Lower lobe of right lung (tissue), 2 donors: ENCODE measurements around the gene BRF1. TPM values are rescaled to one million over a fixed set of nuclear protein-coding genes. Genes with fewer than 3 reads are reported as not detected.

Source experiments
- ATAC-seq, 2 donors: fragments of 200-7000 bp; cut with Tn5 transposase; one replicate each; pipeline ENCODE4 v1.9.1; 2020 to 2022; ENCODE audit warnings: mild to moderate bottlenecking in 2 of 2, moderate library complexity in 2 of 2
- DNase-seq: peaks from one replicate; pipeline ENCODE4 v3.0.0-alpha.2; 2020
- H3K27ac ChIP-seq: fragments of 200-600 bp; one replicate; pipeline ENCODE4 v1.8.0; 2022
- H3K27me3 ChIP-seq: fragments of 200-600 bp; one replicate; pipeline ENCODE4 v1.8.0; 2022; ENCODE audit warnings: low read depth
- H3K36me3 ChIP-seq: fragments of 200-600 bp; one replicate; pipeline ENCODE4 v1.8.0; 2022; ENCODE audit warnings: mild to moderate bottlenecking
- H3K4me1 ChIP-seq: fragments of 200-600 bp; one replicate; pipeline ENCODE4 v1.8.0; 2022
- H3K4me3 ChIP-seq: fragments of 200-600 bp; one replicate; pipeline ENCODE4 v1.8.0; 2022; ENCODE audit warnings: mild to moderate bottlenecking
- H3K9me3 ChIP-seq: fragments of 200-600 bp; one replicate; pipeline ENCODE4 v1.8.0; 2022
- CTCF ChIP-seq: fragments of 200-600 bp; IDR thresholded peaks from one replicate; pipeline ENCODE4 v1.8.0; 2022; ENCODE audit warnings: antibody characterized with exemption, mild to moderate bottlenecking
- intact Hi-C: fragments of 100-400 bp; cut with DNase I; formaldehyde crosslinking; loops from one replicate; pipeline ENCODE4 v1.11.0; 2022
- total RNA-seq: library from RNA; stranded (reverse); fragmentation: NEBNext Ultra II Directional; extraction: Animal tissue kit (Norgen Biotek cat#: 25700); gene quantifications from one replicate; pipeline ENCODE4 v1.2.1, GENCODE V29; 2021
- donor health status: DM: no; HTN: yes; CAD: no; lungs with severe emphysema.

BRF1 gene
- total RNA-seq, 1 donor from 2014 or later, result 35.7 TPM

- no peak for TF ChIP-seq CTCF
- no peaks in the 10 kb centered on the region for H3K9me3 ChIP-seq
- peaks cover 38% of the 10 kb centered on the region for H3K4me1 ChIP-seq
- peaks cover 6% of the 10 kb centered on the region for H3K36me3 ChIP-seq
- intact Hi-C loops, result no loop called here
- no peaks in the 10 kb centered on the region for H3K27me3 ChIP-seq
- no peak for ATAC-seq
- DNase-seq, result no peak
- no peak overlapping the region for H3K27ac ChIP-seq
- H3K4me3 ChIP-seq, result no peak overlapping the region
Observed at GRCh38 chr14:105326568-105326867, 25.7 kb upstream of the BRF1 start.

DNA sequence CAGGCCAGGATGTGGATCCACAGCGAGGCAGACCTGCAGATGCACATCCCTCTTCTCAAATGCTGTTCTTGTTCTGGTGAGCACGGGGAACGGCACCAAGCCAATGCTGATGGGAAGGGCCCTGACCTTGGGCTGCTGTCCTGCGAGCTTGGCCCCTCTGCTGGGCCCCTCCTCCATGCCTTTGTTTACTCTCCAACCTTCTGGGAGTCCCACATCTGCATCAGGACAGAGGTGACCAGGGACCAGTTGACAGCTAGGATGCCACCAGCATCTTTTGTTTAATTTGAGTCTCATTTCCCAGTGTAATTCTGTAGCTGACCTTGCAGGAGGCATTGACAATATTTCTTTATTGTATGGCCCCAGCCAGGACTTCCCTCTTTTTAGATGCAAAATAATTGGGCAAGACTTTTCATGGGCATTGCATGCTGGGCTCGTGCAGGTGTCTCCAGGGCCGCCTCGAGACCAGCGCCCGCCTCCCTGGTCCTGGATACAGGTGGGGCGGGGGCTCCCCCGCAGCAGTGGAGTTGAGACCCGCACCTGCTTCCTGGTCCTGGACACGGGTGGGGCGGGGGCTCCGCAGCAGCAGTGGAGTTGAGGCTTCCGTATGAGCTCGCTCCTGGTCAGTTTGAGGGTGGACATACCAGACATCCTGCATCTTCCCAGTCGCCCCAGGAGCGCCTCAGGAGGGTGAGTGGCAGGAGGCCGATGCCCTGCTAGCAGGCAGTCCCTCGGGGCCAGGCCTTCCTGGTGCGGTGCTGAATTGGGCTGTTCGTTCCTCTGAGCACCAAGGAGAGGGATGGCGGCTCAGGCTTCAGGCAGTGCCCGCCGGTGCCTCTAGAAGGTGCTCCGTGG lies 25.1 kb upstream of the BRF1 start:
- TF ChIP-seq CTCF, result no peak
- DNase-seq (no peak), ATAC-seq (no peak)

DNA sequence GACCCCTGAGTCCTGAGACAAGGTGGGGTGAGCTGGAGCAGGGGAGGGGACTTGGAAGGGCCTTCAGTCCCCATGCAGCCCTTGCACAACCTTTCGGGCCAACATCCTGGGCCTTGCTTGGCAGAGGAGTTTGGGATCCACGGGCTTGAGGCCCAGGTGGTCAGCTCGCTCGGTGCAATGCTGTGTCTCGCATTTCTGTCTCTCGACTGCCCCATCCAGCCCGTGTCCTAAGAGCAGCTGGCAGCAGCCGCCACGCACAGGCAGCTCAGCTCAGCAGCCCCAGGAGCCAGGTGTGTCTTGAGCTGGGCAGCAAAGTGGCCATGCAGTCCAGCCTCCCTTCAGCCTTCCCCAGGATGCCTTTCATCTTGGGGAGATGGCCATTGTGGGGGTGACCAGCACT lies 24.5 kb upstream of the BRF1 start:
- no peak for ATAC-seq
- DNase-seq, result no peak
- H3K4me1 ChIP-seq, result peaks cover 28% of the 10 kb centered on the region

More for the DNA sequence above, 25.1 kb upstream of the BRF1 start:
- H3K36me3 ChIP-seq, result peaks cover 6% of the 10 kb centered on the region
- no peaks in the 10 kb centered on the region for H3K9me3 ChIP-seq
- intact Hi-C loops, result no loop called here
- no peaks in the 10 kb centered on the region for H3K27me3 ChIP-seq
- no peak overlapping the region for H3K4me3 ChIP-seq
- H3K27ac ChIP-seq, result no peak overlapping the region
- H3K4me1 ChIP-seq, result peaks cover 35% of the 10 kb centered on the region

GRCh38 chr14:105324871-105325270 lies 24.1 kb upstream of the BRF1 start:
- Histone ChIP-seq H3K4me1 (peaks cover 26% of the 10 kb centered on the region), H3K27me3 (no peaks in the 10 kb centered on the region), H3K4me3 (no peak overlapping the region), H3K9me3 (no peaks in the 10 kb centered on the region), H3K36me3 (peaks cover 6% of the 10 kb centered on the region), H3K27ac (no peak overlapping the region)
- intact Hi-C loops, result no loop called here
- TF ChIP-seq CTCF, result no peak
- ATAC-seq (no peak), DNase-seq (no peak)

More for the DNA sequence above, 24.5 kb upstream of the BRF1 start:
- no peak overlapping the region for H3K4me3 ChIP-seq
- peaks cover 6% of the 10 kb centered on the region for H3K36me3 ChIP-seq
- no peaks in the 10 kb centered on the region for H3K9me3 ChIP-seq
- H3K27me3 ChIP-seq, result no peaks in the 10 kb centered on the region
- no peak overlapping the region for H3K27ac ChIP-seq
- intact Hi-C loops, result no loop called here
- TF ChIP-seq CTCF, result no peak

DNA sequence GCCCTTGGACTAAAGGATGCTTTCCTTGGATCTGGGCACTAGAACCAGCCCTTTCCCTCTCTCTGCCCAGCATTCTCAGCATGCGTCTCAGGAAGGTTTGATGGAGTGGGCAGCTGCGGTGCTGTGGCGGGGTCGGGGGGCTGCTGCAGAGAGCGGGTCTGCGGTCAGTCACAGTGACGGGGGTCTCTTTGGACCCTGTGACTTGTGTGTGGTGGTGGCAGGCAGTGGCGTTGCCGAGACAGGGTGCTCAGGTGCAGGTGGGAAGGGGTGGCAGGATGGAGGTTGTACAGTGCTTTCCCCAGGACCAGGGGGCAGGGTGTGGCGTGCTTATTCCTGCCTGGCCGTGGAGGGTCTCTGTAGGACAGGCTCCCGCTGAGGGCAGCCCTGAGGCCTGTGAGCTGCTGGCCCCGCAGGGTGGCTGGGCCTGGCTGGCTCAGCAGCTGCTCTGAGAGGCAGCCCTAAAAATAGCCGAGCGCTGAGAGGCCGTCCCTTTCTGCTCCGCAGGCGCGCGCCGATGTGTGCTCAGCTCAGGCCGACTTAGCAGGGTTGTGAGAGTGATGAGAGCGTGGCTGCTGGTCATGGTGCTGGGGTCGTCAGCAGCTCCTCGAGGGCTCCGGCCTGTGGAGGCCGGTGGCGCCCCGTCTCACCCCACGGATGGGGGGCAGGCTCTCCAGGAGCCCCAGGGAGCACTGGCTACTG lies 23.4 kb upstream of the BRF1 start:
- no peak for ATAC-seq
- intact Hi-C loops, result no loop called here

More for the DNA sequence above, 23.4 kb upstream of the BRF1 start:
- DNase-seq, result no peak
- H3K36me3 ChIP-seq, result peaks cover 6% of the 10 kb centered on the region
- no peak overlapping the region for H3K27ac ChIP-seq
- H3K4me3 ChIP-seq, result no peak overlapping the region
- H3K9me3 ChIP-seq, result no peaks in the 10 kb centered on the region
- TF ChIP-seq CTCF, result no peak
- H3K4me1 ChIP-seq, result peaks cover 20% of the 10 kb centered on the region
- no peaks in the 10 kb centered on the region for H3K27me3 ChIP-seq
